ENCODE data around the gene SLC35B1. TPM values are rescaled to one million over a fixed set of nuclear protein-coding genes. Genes with fewer than 3 reads are reported as not detected.

The SLC35B1 gene
- total and polyA plus RNA-seq, 10 of the 15 experiments (the other 5 are each of a cell fraction or from before 2014, with no cell fraction given), result 40.0 to 113 (median 51.6) TPM

DNA sequence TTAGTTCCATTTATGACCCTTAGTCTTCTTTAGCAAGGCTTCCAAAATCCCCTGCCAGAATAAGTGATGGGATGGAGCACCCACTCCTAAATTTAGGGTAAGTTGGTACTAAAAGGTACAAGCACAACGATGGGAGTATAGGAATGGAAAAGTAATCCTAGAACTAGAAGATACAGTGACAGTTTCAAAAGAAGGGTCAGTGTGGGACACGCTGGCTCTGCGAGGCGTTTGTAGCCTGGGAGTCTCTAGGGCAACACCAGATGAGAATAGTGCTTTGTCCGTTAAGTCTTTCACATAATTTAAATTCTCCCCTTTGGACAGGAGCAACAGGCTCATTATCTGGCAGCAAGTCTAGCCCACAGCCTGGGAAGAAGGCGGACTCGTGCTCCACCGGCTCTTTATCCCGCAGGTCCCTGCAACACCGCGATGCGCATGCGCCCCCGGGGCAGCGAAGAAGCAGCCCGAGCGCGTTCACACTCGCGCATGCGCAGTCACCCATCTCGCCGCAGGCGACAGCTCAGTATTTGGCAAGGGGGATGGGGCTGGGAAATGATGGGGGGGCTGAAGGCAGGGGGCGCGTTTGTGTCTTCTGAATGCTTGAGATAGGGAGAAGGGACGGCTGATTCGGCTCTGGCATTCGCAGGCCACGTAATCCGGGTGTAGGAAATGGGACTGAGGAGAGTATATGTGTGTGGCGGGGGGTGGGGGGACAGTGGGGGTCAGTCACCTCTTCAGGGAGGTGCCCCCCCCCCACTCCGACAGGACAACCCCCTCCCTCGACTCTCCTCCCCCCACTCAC lies 30.4 kb downstream of the SLC35B1 start (continued):
- TF ChIP-seq, protein P1, sequence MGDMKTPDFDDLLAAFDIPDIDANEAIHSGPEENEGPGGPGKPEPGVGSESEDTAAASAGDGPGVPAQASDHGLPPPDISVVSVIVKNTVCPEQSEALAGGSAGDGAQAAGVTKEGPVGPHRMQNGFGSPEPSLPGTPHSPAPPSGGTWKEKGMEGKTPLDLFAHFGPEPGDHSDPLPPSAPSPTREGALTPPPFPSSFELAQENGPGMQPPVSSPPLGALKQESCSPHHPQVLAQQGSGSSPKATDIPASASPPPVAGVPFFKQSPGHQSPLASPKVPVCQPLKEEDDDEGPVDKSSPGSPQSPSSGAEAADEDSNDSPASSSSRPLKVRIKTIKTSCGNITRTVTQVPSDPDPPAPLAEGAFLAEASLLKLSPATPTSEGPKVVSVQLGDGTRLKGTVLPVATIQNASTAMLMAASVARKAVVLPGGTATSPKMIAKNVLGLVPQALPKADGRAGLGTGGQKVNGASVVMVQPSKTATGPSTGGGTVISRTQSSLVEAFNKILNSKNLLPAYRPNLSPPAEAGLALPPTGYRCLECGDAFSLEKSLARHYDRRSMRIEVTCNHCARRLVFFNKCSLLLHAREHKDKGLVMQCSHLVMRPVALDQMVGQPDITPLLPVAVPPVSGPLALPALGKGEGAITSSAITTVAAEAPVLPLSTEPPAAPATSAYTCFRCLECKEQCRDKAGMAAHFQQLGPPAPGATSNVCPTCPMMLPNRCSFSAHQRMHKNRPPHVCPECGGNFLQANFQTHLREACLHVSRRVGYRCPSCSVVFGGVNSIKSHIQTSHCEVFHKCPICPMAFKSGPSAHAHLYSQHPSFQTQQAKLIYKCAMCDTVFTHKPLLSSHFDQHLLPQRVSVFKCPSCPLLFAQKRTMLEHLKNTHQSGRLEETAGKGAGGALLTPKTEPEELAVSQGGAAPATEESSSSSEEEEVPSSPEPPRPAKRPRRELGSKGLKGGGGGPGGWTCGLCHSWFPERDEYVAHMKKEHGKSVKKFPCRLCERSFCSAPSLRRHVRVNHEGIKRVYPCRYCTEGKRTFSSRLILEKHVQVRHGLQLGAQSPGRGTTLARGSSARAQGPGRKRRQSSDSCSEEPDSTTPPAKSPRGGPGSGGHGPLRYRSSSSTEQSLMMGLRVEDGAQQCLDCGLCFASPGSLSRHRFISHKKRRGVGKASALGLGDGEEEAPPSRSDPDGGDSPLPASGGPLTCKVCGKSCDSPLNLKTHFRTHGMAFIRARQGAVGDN (IDR thresholded peaks at IDR 0.05), result no peak; the same call in 1 of the 2 replicates
- TF ChIP-seq STAT1 (conservative IDR thresholded peaks at IDR 0.05) (no peak), ZBTB11 (CRISPR knock-in tag; IDR thresholded peaks at IDR 0.05) (no peak), SUPT20H (IDR thresholded peaks at IDR 0.05; ENCODE audit: borderline replicate concordance, control insufficient read depth, low read depth, low read length) (no peak), NFYB (IDR thresholded peaks at IDR 0.05; ENCODE audit: insufficient read depth, low read depth, low read length) (no peak), E2F4 (IDR thresholded peaks at IDR 0.05; ENCODE audit: low read depth, low read length) (no peak), SRF (IDR thresholded peaks at IDR 0.05; ENCODE audit: low read depth in 2 of 2, low read length in 2 of 2) (no peak), RBBP5 (conservative IDR thresholded peaks at IDR 0.05) (no peak), ESRRA (IDR thresholded peaks at IDR 0.05; ENCODE audit: low read length) (0 out of 2 replicates have a peak, but pooled peaks have one; percentile 54)
- TF ChIP-seq, protein P2, sequence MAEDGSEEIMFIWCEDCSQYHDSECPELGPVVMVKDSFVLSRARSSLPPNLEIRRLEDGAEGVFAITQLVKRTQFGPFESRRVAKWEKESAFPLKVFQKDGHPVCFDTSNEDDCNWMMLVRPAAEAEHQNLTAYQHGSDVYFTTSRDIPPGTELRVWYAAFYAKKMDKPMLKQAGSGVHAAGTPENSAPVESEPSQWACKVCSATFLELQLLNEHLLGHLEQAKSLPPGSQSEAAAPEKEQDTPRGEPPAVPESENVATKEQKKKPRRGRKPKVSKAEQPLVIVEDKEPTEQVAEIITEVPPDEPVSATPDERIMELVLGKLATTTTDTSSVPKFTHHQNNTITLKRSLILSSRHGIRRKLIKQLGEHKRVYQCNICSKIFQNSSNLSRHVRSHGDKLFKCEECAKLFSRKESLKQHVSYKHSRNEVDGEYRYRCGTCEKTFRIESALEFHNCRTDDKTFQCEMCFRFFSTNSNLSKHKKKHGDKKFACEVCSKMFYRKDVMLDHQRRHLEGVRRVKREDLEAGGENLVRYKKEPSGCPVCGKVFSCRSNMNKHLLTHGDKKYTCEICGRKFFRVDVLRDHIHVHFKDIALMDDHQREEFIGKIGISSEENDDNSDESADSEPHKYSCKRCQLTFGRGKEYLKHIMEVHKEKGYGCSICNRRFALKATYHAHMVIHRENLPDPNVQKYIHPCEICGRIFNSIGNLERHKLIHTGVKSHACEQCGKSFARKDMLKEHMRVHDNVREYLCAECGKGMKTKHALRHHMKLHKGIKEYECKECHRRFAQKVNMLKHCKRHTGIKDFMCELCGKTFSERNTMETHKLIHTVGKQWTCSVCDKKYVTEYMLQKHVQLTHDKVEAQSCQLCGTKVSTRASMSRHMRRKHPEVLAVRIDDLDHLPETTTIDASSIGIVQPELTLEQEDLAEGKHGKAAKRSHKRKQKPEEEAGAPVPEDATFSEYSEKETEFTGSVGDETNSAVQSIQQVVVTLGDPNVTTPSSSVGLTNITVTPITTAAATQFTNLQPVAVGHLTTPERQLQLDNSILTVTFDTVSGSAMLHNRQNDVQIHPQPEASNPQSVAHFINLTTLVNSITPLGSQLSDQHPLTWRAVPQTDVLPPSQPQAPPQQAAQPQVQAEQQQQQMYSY (CRISPR knock-in tag; IDR thresholded peaks at IDR 0.05), result 0 out of 2 replicates have a peak, but pooled peaks have one; percentile 22
